Measurements from ENCODE around the gene TMTC4. TPM values are rescaled to one million over a fixed set of nuclear protein-coding genes. Genes with fewer than 3 reads are reported as not detected.
A peak's percentile ranks its signal among the peaks of the same experiment; 100 is the strongest.

TMTC4 gene
- total RNA-seq, 3 donors from 2014 or later (not counting 1 experiment from before 2014, with no cell fraction given): 16.2 to 24.9 (median 17.3) TPM

- Histone ChIP-seq H3K4me3 (ENCODE audit: low read length) (no peak overlapping the region), H3K27ac (ENCODE audit: low read length) (no peak overlapping the region), H3K27me3 (ENCODE audit: control insufficient read depth, insufficient read depth, low read length) (no peaks in the 10 kb centered on the region), H3K9me3 (ENCODE audit: control insufficient read depth, insufficient read depth, low read length) (no peaks in the 10 kb centered on the region), H3K4me1 (ENCODE audit: control insufficient read depth, insufficient read depth, low read length) (no peaks in the 10 kb centered on the region), H3K36me3 (ENCODE audit: control insufficient read depth, insufficient read depth, low read length) (peaks cover 4% of the 10 kb centered on the region)
- 98% methylated on average over 7 of the region's 7 CpGs for WGBS (ENCODE audit: insufficient coverage)
- ATAC-seq (no peak), DNase-seq (no peak)
- H3K9me3 Mint-ChIP-seq: no peaks in the 10 kb centered on the region
- intact Hi-C loops (cut with micrococcal nuclease): no loop called here
- no peaks in the 10 kb centered on the region for H3K36me3 Mint-ChIP-seq
- H3K27ac Mint-ChIP-seq: no peak overlapping the region
- H3K4me3 Mint-ChIP-seq: no peak overlapping the region
- H3K27me3 Mint-ChIP-seq (ENCODE audit: low read depth in 2 of 2): no peaks in the 10 kb centered on the region
- H3K4me1 Mint-ChIP-seq: peaks cover 5 to 10% of the 10 kb centered on the region in 2 donors
- no peak for TF ChIP-seq CTCF (IDR thresholded peaks at IDR 0.05)
These were observed 29.2 kb downstream of the TMTC4 start for GRCh38 chr13:100645382-100645781.

GRCh38 chr13:100644371-100644770 lies 30.2 kb downstream of the TMTC4 start:
- no peak overlapping the region for H3K27ac Mint-ChIP-seq
- intact Hi-C loops (cut with micrococcal nuclease): no loop called here

GRCh38 chr13:100637796-100638195 lies 36.8 kb downstream of the TMTC4 start:
- peaks cover 26% of the 10 kb centered on the region for H3K36me3 ChIP-seq (ENCODE audit: control insufficient read depth, insufficient read depth, low read length)
- Mint-ChIP-seq H3K4me1 (no peaks in the 10 kb centered on the region), H3K27ac (no peak overlapping the region), H3K9me3 (no peaks in the 10 kb centered on the region), H3K36me3 (peaks cover 13% of the 10 kb centered on the region), H3K27me3 (ENCODE audit: low read depth in 2 of 2) (no peaks in the 10 kb centered on the region), H3K4me3 (no peak overlapping the region)
- intact Hi-C loops (cut with micrococcal nuclease): no loop called here
- H3K4me3 ChIP-seq (ENCODE audit: low read length): no peak overlapping the region
- no peak overlapping the region for H3K27ac ChIP-seq (ENCODE audit: low read length)
- no peak for ATAC-seq
- no peak for DNase-seq
- H3K4me1 ChIP-seq (ENCODE audit: control insufficient read depth, insufficient read depth, low read length): no peaks in the 10 kb centered on the region
- no peak for TF ChIP-seq CTCF (IDR thresholded peaks at IDR 0.05)
- H3K9me3 ChIP-seq (ENCODE audit: control insufficient read depth, insufficient read depth, low read length): no peaks in the 10 kb centered on the region
- 93% methylated on average over 2 of the region's 5 CpGs for WGBS (ENCODE audit: insufficient coverage)
- no peaks in the 10 kb centered on the region for H3K27me3 ChIP-seq (ENCODE audit: control insufficient read depth, insufficient read depth, low read length)

More at GRCh38 chr13:100644371-100644770, 30.2 kb downstream of the TMTC4 start:
- H3K9me3 Mint-ChIP-seq: no peaks in the 10 kb centered on the region
- no peak overlapping the region for H3K4me3 Mint-ChIP-seq
- no peak for TF ChIP-seq CTCF (IDR thresholded peaks at IDR 0.05)
- no peaks in the 10 kb centered on the region for H3K36me3 Mint-ChIP-seq
- Histone ChIP-seq H3K27ac (ENCODE audit: low read length) (no peak overlapping the region), H3K27me3 (ENCODE audit: control insufficient read depth, insufficient read depth, low read length) (no peaks in the 10 kb centered on the region), H3K36me3 (ENCODE audit: control insufficient read depth, insufficient read depth, low read length) (peaks cover 4% of the 10 kb centered on the region), H3K4me3 (ENCODE audit: low read length) (no peak overlapping the region), H3K4me1 (ENCODE audit: control insufficient read depth, insufficient read depth, low read length) (no peaks in the 10 kb centered on the region), H3K9me3 (ENCODE audit: control insufficient read depth, insufficient read depth, low read length) (no peaks in the 10 kb centered on the region)
- WGBS (ENCODE audit: insufficient coverage): over 99% methylated on average over 7 of the region's 7 CpGs
- DNase-seq: no peak
- H3K27me3 Mint-ChIP-seq (ENCODE audit: low read depth in 2 of 2): no peaks in the 10 kb centered on the region
- ATAC-seq: no peak
- peaks cover 5 to 10% of the 10 kb centered on the region in 2 donors for H3K4me1 Mint-ChIP-seq

- H3K9me3 ChIP-seq (ENCODE audit: control insufficient read depth, insufficient read depth, low read length): no peaks in the 10 kb centered on the region
- no peak for TF ChIP-seq CTCF (IDR thresholded peaks at IDR 0.05)
- Mint-ChIP-seq H3K4me3 (no peak overlapping the region), H3K4me1 (no peaks in the 10 kb centered on the region), H3K36me3 (peaks cover 13% of the 10 kb centered on the region), H3K9me3 (no peaks in the 10 kb centered on the region), H3K27ac (peak overlapping the region in 1 of 2 donors; percentile 45), H3K27me3 (ENCODE audit: low read depth in 2 of 2) (no peaks in the 10 kb centered on the region)
- no peak for ATAC-seq
- H3K4me3 ChIP-seq (ENCODE audit: low read length): no peak overlapping the region
- H3K27ac ChIP-seq (ENCODE audit: low read length): no peak overlapping the region
- no peaks in the 10 kb centered on the region for H3K4me1 ChIP-seq (ENCODE audit: control insufficient read depth, insufficient read depth, low read length)
- no peaks in the 10 kb centered on the region for H3K27me3 ChIP-seq (ENCODE audit: control insufficient read depth, insufficient read depth, low read length)
- peaks cover 26% of the 10 kb centered on the region for H3K36me3 ChIP-seq (ENCODE audit: control insufficient read depth, insufficient read depth, low read length)
- WGBS (ENCODE audit: insufficient coverage): 94% methylated on average over 16 of the region's 16 CpGs
- no peak for DNase-seq
- intact Hi-C loops (cut with micrococcal nuclease): no loop called here
These were observed 37.2 kb downstream of the TMTC4 start for GRCh38 chr13:100637380-100637779.

Data from natural killer cell (primary cell).